ENCODE results near the gene EFHC1. TPM values are rescaled to one million over a fixed set of nuclear protein-coding genes. Genes with fewer than 3 reads are reported as not detected.

The EFHC1 gene
- total RNA-seq, 2 donors from 2014 or later = 19.4 to 23.5 TPM

- H3K4me3 ChIP-seq = no peak overlapping the region
- peaks cover 14% of the 10 kb centered on the region for H3K4me1 ChIP-seq (replicated peaks)
- H3K27ac ChIP-seq = no peak overlapping the region
- intact Hi-C loops (cut with DNase I) = no loop called here
- 93% methylated on average over 1 of the region's 1 CpG for WGBS
- no peaks in the 10 kb centered on the region for H3K27me3 ChIP-seq (replicated peaks; ENCODE audit: insufficient read depth)
- no peaks in the 10 kb centered on the region for H3K36me3 ChIP-seq
- no peak for DNase-seq (ENCODE audit: low spot score)
- no peak for TF ChIP-seq CTCF (IDR thresholded peaks at IDR 0.05)
- no peak for TF ChIP-seq POLR2A (IDR thresholded peaks at IDR 0.05)
- no peak for TF ChIP-seq POLR2AphosphoS5 (IDR thresholded peaks at IDR 0.05)
- no peaks in the 10 kb centered on the region for H3K9me3 ChIP-seq
These were observed 126.0 kb downstream of the EFHC1 start for GRCh38 chr6:52546192-52546591.

- DNase-seq (ENCODE audit: low spot score) = no peak
- WGBS = 90% methylated on average over 3 of the region's 3 CpGs
- Histone ChIP-seq H3K4me3 (no peak overlapping the region), H3K9me3 (no peaks in the 10 kb centered on the region), H3K36me3 (no peaks in the 10 kb centered on the region), H3K27me3 (replicated peaks; ENCODE audit: insufficient read depth) (no peaks in the 10 kb centered on the region), H3K27ac (no peak overlapping the region), H3K4me1 (replicated peaks) (peaks cover 19% of the 10 kb centered on the region)
- intact Hi-C loops (cut with DNase I) = no loop called here
- TF ChIP-seq POLR2A (IDR thresholded peaks at IDR 0.05) = no peak
- TF ChIP-seq CTCF (IDR thresholded peaks at IDR 0.05) = no peak
- no peak for TF ChIP-seq POLR2AphosphoS5 (IDR thresholded peaks at IDR 0.05)
These were observed 126.5 kb downstream of the EFHC1 start for GRCh38 chr6:52546678-52547077.

DNA sequence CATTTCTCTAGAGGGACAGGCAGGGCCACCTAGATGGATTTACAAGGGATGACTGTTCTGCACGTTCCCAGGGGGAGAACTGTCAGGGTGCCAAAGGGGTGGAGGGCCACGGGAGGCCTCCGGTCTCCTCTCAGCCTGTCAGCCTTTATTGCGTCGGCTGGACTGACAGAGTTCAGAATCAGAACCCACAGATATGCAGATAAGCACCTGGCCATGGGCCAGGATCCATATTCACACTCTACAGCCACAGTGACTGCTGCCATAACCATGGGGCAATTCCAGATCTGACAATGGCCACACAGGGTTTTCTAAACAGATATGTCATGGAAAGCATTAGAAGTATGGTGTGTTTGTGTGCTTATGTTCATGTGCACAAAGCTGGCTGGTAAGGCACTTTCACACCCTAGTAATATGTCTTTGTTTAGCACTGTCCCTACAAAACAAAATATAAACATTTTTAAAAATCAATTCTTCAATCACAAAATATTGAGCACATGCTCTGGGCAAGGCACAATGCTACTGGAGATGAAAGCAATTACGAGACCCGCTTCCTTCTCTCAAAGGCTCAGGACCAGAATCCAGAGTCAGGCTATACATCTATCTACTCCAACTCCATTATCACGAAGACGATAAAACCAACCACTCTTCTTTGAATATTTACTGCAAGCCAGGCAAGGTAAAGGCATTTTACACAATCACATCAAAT is 127.7 kb downstream of the EFHC1 start:
- Histone ChIP-seq H3K9me3 (no peaks in the 10 kb centered on the region), H3K27me3 (replicated peaks; ENCODE audit: insufficient read depth) (no peaks in the 10 kb centered on the region), H3K4me3 (no peak overlapping the region), H3K4me1 (replicated peaks) (peaks cover 20% of the 10 kb centered on the region), H3K36me3 (no peaks in the 10 kb centered on the region), H3K27ac (no peak overlapping the region)
- intact Hi-C loops (cut with DNase I) = no loop called here
- no peak for TF ChIP-seq POLR2AphosphoS5 (IDR thresholded peaks at IDR 0.05)
- TF ChIP-seq POLR2A (IDR thresholded peaks at IDR 0.05) = no peak
- no peak for TF ChIP-seq CTCF (IDR thresholded peaks at IDR 0.05)
- DNase-seq (ENCODE audit: low spot score) = no peak
- 63% methylated on average over 9 of the region's 9 CpGs for WGBS

DNA sequence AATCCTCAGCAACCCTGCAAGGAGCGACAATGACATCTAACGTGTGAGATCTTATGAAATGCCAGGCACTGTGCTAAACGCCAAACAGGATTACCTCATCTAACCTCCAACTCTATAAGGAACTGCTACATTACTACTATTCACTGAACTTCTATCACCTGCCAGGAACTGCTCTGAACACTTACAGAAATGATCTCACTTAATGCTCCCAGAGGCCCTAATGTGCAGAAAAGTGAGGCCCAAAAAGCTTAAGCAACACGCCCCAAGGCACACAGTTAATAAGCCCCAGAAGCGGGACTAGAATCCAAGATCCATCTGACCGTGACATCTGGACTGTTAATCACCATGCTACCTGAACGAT is 128.2 kb downstream of the EFHC1 start:
- no peaks in the 10 kb centered on the region for H3K27me3 ChIP-seq (replicated peaks; ENCODE audit: insufficient read depth)
- 89% methylated on average over 7 of the region's 7 CpGs for WGBS

More for the DNA sequence above, 128.2 kb downstream of the EFHC1 start:
- no peaks in the 10 kb centered on the region for H3K36me3 ChIP-seq
- intact Hi-C loops (cut with DNase I) = no loop called here
- no peak for DNase-seq (ENCODE audit: low spot score)
- H3K9me3 ChIP-seq = no peaks in the 10 kb centered on the region
- TF ChIP-seq CTCF (IDR thresholded peaks at IDR 0.05) = no peak
- H3K4me1 ChIP-seq (replicated peaks) = peaks cover 15% of the 10 kb centered on the region
- H3K27ac ChIP-seq = no peak overlapping the region
- H3K4me3 ChIP-seq = no peak overlapping the region

Data from prostate gland (tissue), 2 donors.